HCT116 (cell line): Measurements from ENCODE around the gene FOXN1.

Experiments
- ATF3 ChIP-seq: IDR thresholded peaks from 2 replicates; pipeline ENCODE4 v1.6.1; 2012
- EZH2 ChIP-seq: fragments of 200-600 bp; sonication (generic); IDR thresholded peaks from 2 replicates; pipeline ENCODE4 v1.6.1; 2017; ENCODE audit warnings: antibody characterized with exemption, mixed run types
- JUND ChIP-seq: IDR thresholded peaks from 2 replicates; pipeline ENCODE4 v1.6.1; 2012
- MAX ChIP-seq: IDR thresholded peaks from 2 replicates; pipeline ENCODE4 v1.6.1; 2012
- POLR2A ChIP-seq: IDR thresholded peaks from 2 replicates; pipeline ENCODE4 v1.7.0; 2011; ENCODE audit warnings: borderline replicate concordance; ENCODE audit not compliant: insufficient read depth, insufficient read length; ENCODE audit errors: extremely low read depth
- POLR2AphosphoS5 ChIP-seq: IDR thresholded peaks from 2 replicates; pipeline ENCODE4 v1.6.1; 2011; ENCODE audit warnings: mild to moderate bottlenecking, low read depth, low read length, moderate library complexity
- RAD21 ChIP-seq: IDR thresholded peaks from 2 replicates; pipeline ENCODE4 v1.6.1; 2012; ENCODE audit warnings: low read depth, mild to moderate bottlenecking
- SIN3A ChIP-seq: IDR thresholded peaks from 2 replicates; pipeline ENCODE4 v1.6.1; 2012; ENCODE audit warnings: low read depth
- TCF7L2 ChIP-seq: IDR thresholded peaks from 2 replicates; pipeline ENCODE4 v1.7.0; 2011; ENCODE audit warnings: borderline replicate concordance, inconsistent platforms; ENCODE audit not compliant: insufficient read depth, insufficient read length; ENCODE audit errors: extremely low read depth
- ZNF274 ChIP-seq: fragments of 200-500 bp; sonication (Bioruptor generic); IDR thresholded peaks from 2 replicates; pipeline ENCODE4 v1.6.1; 2014; ENCODE audit warnings: mild to moderate bottlenecking, low read depth, low read length, inconsistent platforms
- TF ChIP-seq, protein P1 (sequence below): IDR thresholded peaks from 2 replicates; pipeline ENCODE4 v1.6.1; 2012; ENCODE audit warnings: low read depth
- TF ChIP-seq, protein P2 (sequence below), 3 experiments: fragments of 200-600 bp in 1 of 3; sonication (generic) in 1 of 3; IDR thresholded peaks in 2 of 3; conservative IDR thresholded peaks in 1 of 3; 2 replicates each; pipeline ENCODE4 v1.5.1; 2012 to 2017; ENCODE audit warnings: low read depth in 2 of 3, low read length in 2 of 3, antibody characterized with exemption in 1 of 3, borderline replicate concordance in 1 of 3, control low read depth in 1 of 3, mild to moderate bottlenecking in 1 of 3, mixed read lengths in 1 of 3, mixed run types in 1 of 3, moderate library complexity in 1 of 3; ENCODE audit not compliant: insufficient read depth in 1 of 3

GRCh38 chr17:28514561-28515002, 8.4 kb downstream of the FOXN1 start:
- TF ChIP-seq, protein P1, sequence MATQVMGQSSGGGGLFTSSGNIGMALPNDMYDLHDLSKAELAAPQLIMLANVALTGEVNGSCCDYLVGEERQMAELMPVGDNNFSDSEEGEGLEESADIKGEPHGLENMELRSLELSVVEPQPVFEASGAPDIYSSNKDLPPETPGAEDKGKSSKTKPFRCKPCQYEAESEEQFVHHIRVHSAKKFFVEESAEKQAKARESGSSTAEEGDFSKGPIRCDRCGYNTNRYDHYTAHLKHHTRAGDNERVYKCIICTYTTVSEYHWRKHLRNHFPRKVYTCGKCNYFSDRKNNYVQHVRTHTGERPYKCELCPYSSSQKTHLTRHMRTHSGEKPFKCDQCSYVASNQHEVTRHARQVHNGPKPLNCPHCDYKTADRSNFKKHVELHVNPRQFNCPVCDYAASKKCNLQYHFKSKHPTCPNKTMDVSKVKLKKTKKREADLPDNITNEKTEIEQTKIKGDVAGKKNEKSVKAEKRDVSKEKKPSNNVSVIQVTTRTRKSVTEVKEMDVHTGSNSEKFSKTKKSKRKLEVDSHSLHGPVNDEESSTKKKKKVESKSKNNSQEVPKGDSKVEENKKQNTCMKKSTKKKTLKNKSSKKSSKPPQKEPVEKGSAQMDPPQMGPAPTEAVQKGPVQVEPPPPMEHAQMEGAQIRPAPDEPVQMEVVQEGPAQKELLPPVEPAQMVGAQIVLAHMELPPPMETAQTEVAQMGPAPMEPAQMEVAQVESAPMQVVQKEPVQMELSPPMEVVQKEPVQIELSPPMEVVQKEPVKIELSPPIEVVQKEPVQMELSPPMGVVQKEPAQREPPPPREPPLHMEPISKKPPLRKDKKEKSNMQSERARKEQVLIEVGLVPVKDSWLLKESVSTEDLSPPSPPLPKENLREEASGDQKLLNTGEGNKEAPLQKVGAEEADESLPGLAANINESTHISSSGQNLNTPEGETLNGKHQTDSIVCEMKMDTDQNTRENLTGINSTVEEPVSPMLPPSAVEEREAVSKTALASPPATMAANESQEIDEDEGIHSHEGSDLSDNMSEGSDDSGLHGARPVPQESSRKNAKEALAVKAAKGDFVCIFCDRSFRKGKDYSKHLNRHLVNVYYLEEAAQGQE, result no peak
- TF ChIP-seq JUND (no peak), SIN3A (no peak), POLR2A (no peak), RAD21 (no peak), TCF7L2 (no peak), EZH2 (no peak), POLR2AphosphoS5 (no peak), ATF3 (no peak), MAX (no peak), ZNF274 (no peak)
- TF ChIP-seq, protein P2, sequence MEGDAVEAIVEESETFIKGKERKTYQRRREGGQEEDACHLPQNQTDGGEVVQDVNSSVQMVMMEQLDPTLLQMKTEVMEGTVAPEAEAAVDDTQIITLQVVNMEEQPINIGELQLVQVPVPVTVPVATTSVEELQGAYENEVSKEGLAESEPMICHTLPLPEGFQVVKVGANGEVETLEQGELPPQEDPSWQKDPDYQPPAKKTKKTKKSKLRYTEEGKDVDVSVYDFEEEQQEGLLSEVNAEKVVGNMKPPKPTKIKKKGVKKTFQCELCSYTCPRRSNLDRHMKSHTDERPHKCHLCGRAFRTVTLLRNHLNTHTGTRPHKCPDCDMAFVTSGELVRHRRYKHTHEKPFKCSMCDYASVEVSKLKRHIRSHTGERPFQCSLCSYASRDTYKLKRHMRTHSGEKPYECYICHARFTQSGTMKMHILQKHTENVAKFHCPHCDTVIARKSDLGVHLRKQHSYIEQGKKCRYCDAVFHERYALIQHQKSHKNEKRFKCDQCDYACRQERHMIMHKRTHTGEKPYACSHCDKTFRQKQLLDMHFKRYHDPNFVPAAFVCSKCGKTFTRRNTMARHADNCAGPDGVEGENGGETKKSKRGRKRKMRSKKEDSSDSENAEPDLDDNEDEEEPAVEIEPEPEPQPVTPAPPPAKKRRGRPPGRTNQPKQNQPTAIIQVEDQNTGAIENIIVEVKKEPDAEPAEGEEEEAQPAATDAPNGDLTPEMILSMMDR (IDR thresholded peaks at IDR 0.05 in 2 of 3, conservative IDR thresholded peaks at IDR 0.05 in 1 of 3; ENCODE audit: borderline replicate concordance in 1 of 3, insufficient read depth in 1 of 3, low read depth in 2 of 3, low read length in 2 of 3), result no peak
